ENCODE data around the gene IDS. TPM values are rescaled to one million over a fixed set of nuclear protein-coding genes. Genes with fewer than 3 reads are reported as not detected.

Gene IDS
- total and polyA plus RNA-seq, 2 of the 8 experiments (the other 6 are each of a cell fraction or from before 2014, with no cell fraction given): 19.9 to 20.7 TPM

DNA sequence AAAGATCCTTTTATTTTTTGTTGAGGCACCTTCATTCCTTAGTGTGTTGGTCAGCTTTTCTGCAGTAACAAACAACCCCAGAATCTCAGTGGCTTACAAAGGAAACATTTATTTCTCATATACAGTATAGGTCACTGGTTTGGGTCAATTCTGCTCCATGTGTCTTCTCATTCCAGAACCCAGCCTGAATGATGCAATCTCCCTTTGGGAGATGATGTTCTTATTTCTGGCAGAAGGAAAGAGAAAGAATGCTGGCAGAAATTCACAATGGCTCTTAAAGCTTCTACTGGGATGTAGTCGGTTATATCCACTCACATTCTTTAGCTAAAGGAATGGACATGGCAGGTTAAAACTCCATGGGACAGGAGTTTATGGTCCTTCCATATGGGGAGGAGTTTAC, 42.3 kb downstream of the IDS start:
- peaks cover 4 to 5% of the 10 kb centered on the region in 2 experiments; a peak in 1 of 4 replicates for H3K9me3 ChIP-seq (ENCODE audit: insufficient read depth in 2 of 2, low read depth in 1 of 2, low read length in 1 of 2)
- no peak overlapping the region for H2BK5ac ChIP-seq (ENCODE audit: low read depth, low read length)
- no peak overlapping the region for H3K4me3 ChIP-seq (ENCODE audit: extremely low read depth in 1 of 4, insufficient read depth in 2 of 4, low read depth in 3 of 4, low read length in 4 of 4)
- no peak overlapping the region for H2AFZ ChIP-seq (ENCODE audit: low read length)
- no peak overlapping the region for H3K4ac ChIP-seq (replicated peaks; ENCODE audit: insufficient read length, low read depth, low read length)
- no peak overlapping the region for H2BK12ac ChIP-seq (ENCODE audit: low read depth, low read length)
- no peak overlapping the region for H4K8ac ChIP-seq (ENCODE audit: extremely low read depth, insufficient read depth, low read length)
- no peak overlapping the region for H2BK120ac ChIP-seq (replicated peaks; ENCODE audit: low read depth, low read length)
- no peak overlapping the region for H2BK15ac ChIP-seq (ENCODE audit: low read length)
- no peaks in the 10 kb centered on the region for H3K27me3 ChIP-seq (replicated peaks in 1 of 4; ENCODE audit: control insufficient read depth in 3 of 4, extremely low read depth in 1 of 4, insufficient read depth in 3 of 4, low read length in 3 of 4)
- H4K5ac ChIP-seq (ENCODE audit: insufficient read length, low read depth, low read length): no peak overlapping the region
- no peaks in the 10 kb centered on the region for H4K20me1 ChIP-seq (replicated peaks in 1 of 2; ENCODE audit: control insufficient read depth in 1 of 2, insufficient read depth in 2 of 2, low read length in 2 of 2)
- ChIA-PET POLR2A (ENCODE audit: partially characterized antibody) (no interaction called here), CTCF (ENCODE audit: partially characterized antibody) (interaction anchor here (1.4 kb wide), 1 partner anchor 8 kb away, joined by 3 read pairs; no protein-coding TSS in a partner anchor)
- no peak overlapping the region for H3K4me2 ChIP-seq (ENCODE audit: insufficient read depth in 1 of 2, low read depth in 2 of 2, low read length in 2 of 2)
- no peaks in the 10 kb centered on the region for H3K79me1 ChIP-seq (ENCODE audit: low read depth, low read length)
- no peak overlapping the region for H3K56ac ChIP-seq (replicated peaks; ENCODE audit: insufficient read length, low read depth, low read length)
- H2AK5ac ChIP-seq (ENCODE audit: low read depth, low read length): no peak overlapping the region
- FAIRE-seq: no peak
- H3K23ac ChIP-seq (ENCODE audit: insufficient read length): no peak overlapping the region
- H2BK20ac ChIP-seq (ENCODE audit: low read length): no peak overlapping the region
- H3K79me2 ChIP-seq (ENCODE audit: control insufficient read depth in 1 of 2, insufficient read depth in 2 of 2, low read length in 2 of 2): no peaks in the 10 kb centered on the region
- no peak for DNase-seq (ENCODE audit: low read depth in 1 of 2, low spot score in 2 of 2)
- no peaks in the 10 kb centered on the region for H3K4me1 ChIP-seq (replicated peaks in 1 of 4; ENCODE audit: control insufficient read depth in 3 of 4, insufficient read depth in 4 of 4, low read length in 3 of 4)
- no peak overlapping the region for H3K27ac ChIP-seq (ENCODE audit: low read depth, low read length)
- no peak overlapping the region for H3K14ac ChIP-seq (ENCODE audit: insufficient read length)
- H4K91ac ChIP-seq (replicated peaks; ENCODE audit: insufficient read length, low read length): no peak overlapping the region
- H3K18ac ChIP-seq (ENCODE audit: extremely low read depth, low read length): no peak overlapping the region
- no peaks in the 10 kb centered on the region for H3K36me3 ChIP-seq (ENCODE audit: control insufficient read depth in 2 of 4, insufficient read depth in 4 of 4, low read length in 3 of 4)
- 67% methylated on average over 1 of the region's 1 CpG; no CpG with 5 or more reads in 1 of the 2 experiments for WGBS, 2 experiments (ENCODE audit: extremely low coverage in 1 of 2, insufficient coverage in 1 of 2, insufficient read length in 1 of 2, insufficient replicate concordance in 2 of 2, low coverage in 1 of 2, low lambda C conversion rate in 2 of 2, missing lambda C conversion rate in 1 of 2)
- H3K9ac ChIP-seq (replicated peaks in 1 of 4; ENCODE audit: extremely low read depth in 1 of 4, low read depth in 3 of 4, low read length in 3 of 4): no peak overlapping the region
- no peaks in the 10 kb centered on the region for H3K23me2 ChIP-seq (ENCODE audit: low read depth, low read length)
- TF ChIP-seq SP1 (IDR thresholded peaks at IDR 0.05; ENCODE audit: low read depth, low read length) (no peak), FOSL1 (IDR thresholded peaks at IDR 0.05; ENCODE audit: insufficient read depth, low read depth, low read length) (no peak)
- TF ChIP-seq, protein P1, sequence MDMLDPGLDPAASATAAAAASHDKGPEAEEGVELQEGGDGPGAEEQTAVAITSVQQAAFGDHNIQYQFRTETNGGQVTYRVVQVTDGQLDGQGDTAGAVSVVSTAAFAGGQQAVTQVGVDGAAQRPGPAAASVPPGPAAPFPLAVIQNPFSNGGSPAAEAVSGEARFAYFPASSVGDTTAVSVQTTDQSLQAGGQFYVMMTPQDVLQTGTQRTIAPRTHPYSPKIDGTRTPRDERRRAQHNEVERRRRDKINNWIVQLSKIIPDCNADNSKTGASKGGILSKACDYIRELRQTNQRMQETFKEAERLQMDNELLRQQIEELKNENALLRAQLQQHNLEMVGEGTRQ (IDR thresholded peaks at IDR 0.05; ENCODE audit: low read length): no peak

Data from H1 (cell line).